ENCODE results near the gene EVI5. TPM values are rescaled to one million over a fixed set of nuclear protein-coding genes. Genes with fewer than 3 reads are reported as not detected.

The EVI5 gene
- total RNA-seq, 2 experiments from 2014 or later: 25.7 to 27.9 TPM

- Mint-ChIP-seq H3K4me3 (no peak overlapping the region), H3K27me3 (peaks cover under 1% of the 10 kb centered on the region), H3K36me3 (ENCODE audit: low read depth) (no peaks in the 10 kb centered on the region), H3K9me3 (no peaks in the 10 kb centered on the region), H3K4me1 (ENCODE audit: low read depth) (no peaks in the 10 kb centered on the region), H3K27ac (no peak overlapping the region)
- no peak for DNase-seq
- ChIA-PET CTCF (no interaction called here), POLR2A (no interaction called here)
- intact Hi-C loops (cut with micrococcal nuclease): no loop called here
- TF ChIP-seq, protein P1, sequence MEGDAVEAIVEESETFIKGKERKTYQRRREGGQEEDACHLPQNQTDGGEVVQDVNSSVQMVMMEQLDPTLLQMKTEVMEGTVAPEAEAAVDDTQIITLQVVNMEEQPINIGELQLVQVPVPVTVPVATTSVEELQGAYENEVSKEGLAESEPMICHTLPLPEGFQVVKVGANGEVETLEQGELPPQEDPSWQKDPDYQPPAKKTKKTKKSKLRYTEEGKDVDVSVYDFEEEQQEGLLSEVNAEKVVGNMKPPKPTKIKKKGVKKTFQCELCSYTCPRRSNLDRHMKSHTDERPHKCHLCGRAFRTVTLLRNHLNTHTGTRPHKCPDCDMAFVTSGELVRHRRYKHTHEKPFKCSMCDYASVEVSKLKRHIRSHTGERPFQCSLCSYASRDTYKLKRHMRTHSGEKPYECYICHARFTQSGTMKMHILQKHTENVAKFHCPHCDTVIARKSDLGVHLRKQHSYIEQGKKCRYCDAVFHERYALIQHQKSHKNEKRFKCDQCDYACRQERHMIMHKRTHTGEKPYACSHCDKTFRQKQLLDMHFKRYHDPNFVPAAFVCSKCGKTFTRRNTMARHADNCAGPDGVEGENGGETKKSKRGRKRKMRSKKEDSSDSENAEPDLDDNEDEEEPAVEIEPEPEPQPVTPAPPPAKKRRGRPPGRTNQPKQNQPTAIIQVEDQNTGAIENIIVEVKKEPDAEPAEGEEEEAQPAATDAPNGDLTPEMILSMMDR (IDR thresholded peaks at IDR 0.05): no peak
- ATAC-seq: no peak
These were observed 86.0 kb downstream of the EVI5 start for GRCh38 chr1:92698932-92699331.

- no peaks in the 10 kb centered on the region for H3K36me3 Mint-ChIP-seq (ENCODE audit: low read depth)
- intact Hi-C loops (cut with micrococcal nuclease): no loop called here
- H3K27ac Mint-ChIP-seq: no peak overlapping the region
- no peaks in the 10 kb centered on the region for H3K27me3 Mint-ChIP-seq
- ATAC-seq: no peak
- peaks cover 6% of the 10 kb centered on the region for H3K4me1 Mint-ChIP-seq (ENCODE audit: low read depth)
- TF ChIP-seq, protein P1 (IDR thresholded peaks at IDR 0.05): no peak
- no peak overlapping the region for H3K4me3 Mint-ChIP-seq
- DNase-seq: no peak
- POLR2A ChIA-PET: no interaction called here
- no peaks in the 10 kb centered on the region for H3K9me3 Mint-ChIP-seq
- CTCF ChIA-PET: no interaction called here
These were observed 89.8 kb downstream of the EVI5 start for GRCh38 chr1:92695104-92695503.

GRCh38 chr1:92691925-92692324 is 93.0 kb downstream of the EVI5 start:
- intact Hi-C loops (cut with micrococcal nuclease): no loop called here
- POLR2A ChIA-PET: no interaction called here

DNA sequence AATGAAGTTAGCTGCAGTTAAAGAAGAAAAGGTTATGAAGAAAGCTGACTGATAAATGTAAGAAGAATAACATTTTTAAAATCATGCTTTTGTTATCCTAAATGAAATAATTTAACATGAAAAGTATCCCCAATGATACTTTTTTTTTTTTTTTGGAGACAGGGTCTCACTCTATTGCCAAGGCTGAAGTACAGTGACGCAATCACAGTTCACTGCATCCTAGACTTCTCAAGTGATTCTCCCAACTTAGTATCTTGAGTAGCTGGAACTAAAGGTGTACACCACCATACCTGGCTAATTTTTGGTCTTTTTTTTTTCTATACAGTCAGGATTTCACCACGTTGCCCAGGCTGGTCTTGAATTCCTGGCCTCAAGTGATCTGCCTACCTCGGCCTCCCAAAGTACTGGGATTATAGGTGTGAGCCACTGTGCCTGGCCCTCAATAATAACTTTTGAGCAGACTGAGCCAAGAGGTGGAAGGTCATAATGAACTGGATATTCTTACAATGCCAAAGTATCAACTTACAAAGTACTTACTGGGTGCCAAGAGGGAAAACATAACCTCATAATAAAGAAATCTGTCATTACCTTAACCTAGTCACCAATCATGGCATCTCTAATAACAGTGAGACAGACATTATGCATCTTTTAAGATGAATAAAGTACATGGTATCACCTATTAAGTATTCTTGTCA is 94.5 kb downstream of the EVI5 start:
- H3K4me3 Mint-ChIP-seq: no peak overlapping the region
- CTCF ChIA-PET: interaction anchor here (0.6 kb wide), 2 partner anchors 11 to 73 kb away, joined by 3 read pairs; no protein-coding TSS in a partner anchor
- POLR2A ChIA-PET: interaction anchor here (0.7 kb wide), 1 partner anchor 324 kb away, joined by 4 read pairs; no protein-coding TSS in a partner anchor
- peaks cover 5% of the 10 kb centered on the region for H3K27me3 Mint-ChIP-seq
- intact Hi-C loops (cut with micrococcal nuclease): no loop called here
- TF ChIP-seq, protein P1 (IDR thresholded peaks at IDR 0.05): no peak
- H3K9me3 Mint-ChIP-seq: no peaks in the 10 kb centered on the region
- H3K36me3 Mint-ChIP-seq (ENCODE audit: low read depth): no peaks in the 10 kb centered on the region
- H3K27ac Mint-ChIP-seq: no peak overlapping the region
- DNase-seq (no peak), ATAC-seq (no peak)
- peaks cover 6% of the 10 kb centered on the region for H3K4me1 Mint-ChIP-seq (ENCODE audit: low read depth)

More at GRCh38 chr1:92691925-92692324, 93.0 kb downstream of the EVI5 start:
- no peak overlapping the region for H3K4me3 Mint-ChIP-seq
- DNase-seq: no peak
- H3K4me1 Mint-ChIP-seq (ENCODE audit: low read depth): peaks cover 6% of the 10 kb centered on the region
- CTCF ChIA-PET: interaction anchor here (1.9 kb wide), 1 partner anchor 58 kb away, joined by 6 read pairs; no protein-coding TSS in a partner anchor
- peaks cover under 1% of the 10 kb centered on the region for H3K27me3 Mint-ChIP-seq
- no peak for ATAC-seq
- H3K9me3 Mint-ChIP-seq: no peaks in the 10 kb centered on the region
- no peak overlapping the region for H3K27ac Mint-ChIP-seq
- no peaks in the 10 kb centered on the region for H3K36me3 Mint-ChIP-seq (ENCODE audit: low read depth)
- TF ChIP-seq, protein P1 (IDR thresholded peaks at IDR 0.05): no peak

DNA sequence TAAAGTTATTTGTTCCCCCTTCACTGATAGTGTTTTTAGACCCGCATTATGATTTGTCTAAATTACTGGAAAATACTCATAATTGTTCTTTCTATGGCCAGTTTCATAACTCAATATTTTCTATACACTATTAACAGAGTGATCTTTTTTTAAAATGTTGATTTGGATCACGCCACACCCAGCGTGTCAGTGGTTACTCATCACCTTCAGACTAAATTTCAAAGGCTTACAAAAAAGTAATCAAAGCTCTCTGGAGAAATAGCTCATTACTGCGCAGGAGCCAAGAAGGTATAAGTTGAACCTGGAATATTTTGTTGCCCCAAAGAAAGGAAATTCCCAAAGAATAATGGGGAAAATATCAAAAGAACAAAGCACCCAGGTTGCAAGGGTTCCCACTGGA is 104.9 kb downstream of the EVI5 start:
- H3K4me1 Mint-ChIP-seq (ENCODE audit: low read depth): no peaks in the 10 kb centered on the region
- intact Hi-C loops (cut with micrococcal nuclease): no loop called here
- TF ChIP-seq, protein P1 (IDR thresholded peaks at IDR 0.05): no peak
- peaks cover 10% of the 10 kb centered on the region for H3K27me3 Mint-ChIP-seq
- ChIA-PET CTCF (no interaction called here), POLR2A (no interaction called here)
- no peaks in the 10 kb centered on the region for H3K9me3 Mint-ChIP-seq
- peaks cover 3% of the 10 kb centered on the region for H3K36me3 Mint-ChIP-seq (ENCODE audit: low read depth)
- DNase-seq (no peak), ATAC-seq (no peak)
- no peak overlapping the region for H3K4me3 Mint-ChIP-seq
- no peak overlapping the region for H3K27ac Mint-ChIP-seq

All from activated CD8-positive, alpha-beta T cell treated with anti-CD3 and anti-CD28 coated beads for 36 hours (primary cell).